Measurements from ENCODE around the gene NCAM2. TPM values are rescaled to one million over a fixed set of nuclear protein-coding genes. Genes with fewer than 3 reads are reported as not detected.

Gene NCAM2
- total RNA-seq, 4 donors from 2014 or later: 0.67 to 0.95 TPM; not detected in 2

DNA sequence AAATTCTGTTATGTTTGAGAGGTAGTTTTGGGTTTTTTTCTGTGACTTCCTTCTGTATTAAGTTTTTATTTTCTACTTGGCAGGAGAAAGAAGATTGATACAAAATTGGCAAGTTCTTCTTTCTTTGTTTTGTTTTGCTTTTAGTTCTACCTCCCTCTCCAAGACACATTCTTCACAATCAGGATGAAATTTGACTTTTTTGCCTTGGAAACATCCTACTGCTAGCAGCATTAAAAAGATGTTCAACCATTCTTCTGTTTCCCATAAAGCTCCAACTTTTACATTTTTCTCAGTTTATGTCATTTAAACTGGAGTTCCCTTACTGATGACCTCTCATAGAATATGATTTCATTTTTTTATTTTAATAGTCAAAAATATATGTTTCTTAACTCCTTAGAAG, 234.8 kb downstream of the NCAM2 start:
- H3K4me3 ChIP-seq: no peak overlapping the region
- H3K9me3 ChIP-seq: no peaks in the 10 kb centered on the region
- TF ChIP-seq, protein P1, sequence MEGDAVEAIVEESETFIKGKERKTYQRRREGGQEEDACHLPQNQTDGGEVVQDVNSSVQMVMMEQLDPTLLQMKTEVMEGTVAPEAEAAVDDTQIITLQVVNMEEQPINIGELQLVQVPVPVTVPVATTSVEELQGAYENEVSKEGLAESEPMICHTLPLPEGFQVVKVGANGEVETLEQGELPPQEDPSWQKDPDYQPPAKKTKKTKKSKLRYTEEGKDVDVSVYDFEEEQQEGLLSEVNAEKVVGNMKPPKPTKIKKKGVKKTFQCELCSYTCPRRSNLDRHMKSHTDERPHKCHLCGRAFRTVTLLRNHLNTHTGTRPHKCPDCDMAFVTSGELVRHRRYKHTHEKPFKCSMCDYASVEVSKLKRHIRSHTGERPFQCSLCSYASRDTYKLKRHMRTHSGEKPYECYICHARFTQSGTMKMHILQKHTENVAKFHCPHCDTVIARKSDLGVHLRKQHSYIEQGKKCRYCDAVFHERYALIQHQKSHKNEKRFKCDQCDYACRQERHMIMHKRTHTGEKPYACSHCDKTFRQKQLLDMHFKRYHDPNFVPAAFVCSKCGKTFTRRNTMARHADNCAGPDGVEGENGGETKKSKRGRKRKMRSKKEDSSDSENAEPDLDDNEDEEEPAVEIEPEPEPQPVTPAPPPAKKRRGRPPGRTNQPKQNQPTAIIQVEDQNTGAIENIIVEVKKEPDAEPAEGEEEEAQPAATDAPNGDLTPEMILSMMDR (IDR thresholded peaks at IDR 0.05): no peak
- no peak for TF ChIP-seq POLR2A (IDR thresholded peaks at IDR 0.05)
- no peak for DNase-seq
- intact Hi-C loops (cut with DNase I): no loop called here
- no peaks in the 10 kb centered on the region for H3K36me3 ChIP-seq
- no peaks in the 10 kb centered on the region for H3K4me1 ChIP-seq
- H3K27ac ChIP-seq: no peak overlapping the region
- no peaks in the 10 kb centered on the region for H3K27me3 ChIP-seq

DNA sequence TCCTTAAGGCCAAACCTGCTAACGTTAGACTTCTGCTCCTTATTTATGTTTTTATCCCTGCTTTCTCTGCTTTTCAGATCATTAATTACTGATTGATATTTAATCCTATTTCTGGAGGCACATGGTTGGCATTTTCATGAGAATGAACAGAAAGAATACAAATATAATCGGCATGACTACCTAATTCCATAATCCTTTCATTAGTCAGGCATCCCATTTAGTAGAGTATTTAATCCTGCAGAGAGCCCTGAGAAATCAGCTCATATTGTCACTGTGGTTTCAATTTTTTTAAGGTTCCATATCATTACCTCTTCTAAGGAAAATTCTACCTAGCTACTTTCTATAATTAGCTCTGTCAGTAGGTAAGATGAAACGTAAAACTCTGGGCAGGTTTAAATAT, 238.8 kb downstream of the NCAM2 start:
- 64 to 75% methylated on average over 3 of the region's 3 CpGs for whole genome bisulfite sequencing, 2 donors
- intact Hi-C loops (cut with DNase I): no loop called here
- Histone ChIP-seq H3K36me3 (no peaks in the 10 kb centered on the region), H3K4me1 (no peaks in the 10 kb centered on the region), H3K27me3 (no peaks in the 10 kb centered on the region), H3K9me3 (no peaks in the 10 kb centered on the region), H3K27ac (no peak overlapping the region), H3K4me3 (no peak overlapping the region)
- no peak for TF ChIP-seq POLR2A (IDR thresholded peaks at IDR 0.05)
- TF ChIP-seq, protein P1 (IDR thresholded peaks at IDR 0.05): no peak
- no peak for DNase-seq

DNA sequence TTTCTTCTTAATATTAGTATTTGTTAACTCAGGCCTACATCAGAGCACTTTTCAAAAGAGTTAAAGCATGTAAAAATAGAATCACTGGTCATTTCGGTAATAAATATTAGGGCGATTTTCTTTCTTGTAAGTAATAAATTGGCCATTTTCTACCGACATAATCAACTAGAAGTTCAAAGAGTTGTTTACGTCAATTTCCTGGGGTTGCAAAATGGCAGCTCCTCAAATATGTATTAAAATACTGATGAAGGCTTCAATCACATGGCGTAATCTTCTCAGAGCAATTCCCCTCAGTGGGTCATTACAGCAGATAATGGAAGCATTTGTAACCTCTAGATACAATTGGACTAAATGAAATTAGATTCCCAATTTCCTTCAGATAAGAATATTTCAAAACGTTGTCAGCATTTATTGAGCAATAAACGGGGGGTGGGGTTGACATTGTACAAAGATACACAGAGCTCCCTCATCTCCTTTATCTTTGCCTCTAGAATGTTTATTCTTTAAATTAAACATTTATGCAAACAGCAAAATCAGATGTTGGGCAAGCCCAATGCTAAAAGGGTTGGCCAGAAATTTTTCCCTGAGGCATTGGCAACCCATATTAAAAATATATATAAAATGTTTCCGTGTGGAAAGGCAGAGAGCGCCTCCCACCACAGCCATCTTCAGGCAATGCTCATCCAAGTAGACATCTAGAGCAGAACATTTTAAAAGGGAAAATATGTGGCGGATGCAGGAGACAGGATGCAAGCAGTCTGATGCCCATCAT, 240.6 kb downstream of the NCAM2 start:
- TF ChIP-seq, protein P1 (IDR thresholded peaks at IDR 0.05): no peak
- TF ChIP-seq POLR2A (IDR thresholded peaks at IDR 0.05): no peak
- no peaks in the 10 kb centered on the region for H3K4me1 ChIP-seq
- no peak for DNase-seq
- no peaks in the 10 kb centered on the region for H3K9me3 ChIP-seq
- no peaks in the 10 kb centered on the region for H3K27me3 ChIP-seq
- H3K4me3 ChIP-seq: no peak overlapping the region
- WGBS, 2 donors: 78 to 84% methylated on average over 10 of the region's 10 CpGs
- H3K27ac ChIP-seq: no peak overlapping the region
- intact Hi-C loops (cut with DNase I): no loop called here
- H3K36me3 ChIP-seq: no peaks in the 10 kb centered on the region

DNA sequence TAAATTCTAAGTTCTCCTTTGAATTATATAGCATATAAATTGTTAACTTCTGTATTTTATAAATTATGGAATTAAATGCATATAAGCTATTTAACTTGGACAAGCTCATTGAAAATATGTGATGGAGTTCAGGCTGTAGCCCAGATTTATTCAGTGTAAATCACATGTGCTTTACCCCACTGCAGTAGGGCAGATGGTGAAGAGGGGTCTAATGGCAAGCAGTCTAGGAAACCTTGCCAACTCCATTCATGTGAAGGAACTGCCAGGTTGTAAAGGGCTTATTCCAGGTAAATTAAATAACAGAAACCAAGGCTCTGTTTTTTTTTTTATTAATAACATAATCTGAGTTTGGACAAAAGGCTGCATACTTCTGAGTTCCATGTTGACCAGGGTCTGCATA, 243.2 kb downstream of the NCAM2 start:
- no peaks in the 10 kb centered on the region for H3K27me3 ChIP-seq
- intact Hi-C loops (cut with DNase I): no loop called here
- TF ChIP-seq POLR2A (IDR thresholded peaks at IDR 0.05): no peak
- TF ChIP-seq, protein P1 (IDR thresholded peaks at IDR 0.05): no peak

DNA sequence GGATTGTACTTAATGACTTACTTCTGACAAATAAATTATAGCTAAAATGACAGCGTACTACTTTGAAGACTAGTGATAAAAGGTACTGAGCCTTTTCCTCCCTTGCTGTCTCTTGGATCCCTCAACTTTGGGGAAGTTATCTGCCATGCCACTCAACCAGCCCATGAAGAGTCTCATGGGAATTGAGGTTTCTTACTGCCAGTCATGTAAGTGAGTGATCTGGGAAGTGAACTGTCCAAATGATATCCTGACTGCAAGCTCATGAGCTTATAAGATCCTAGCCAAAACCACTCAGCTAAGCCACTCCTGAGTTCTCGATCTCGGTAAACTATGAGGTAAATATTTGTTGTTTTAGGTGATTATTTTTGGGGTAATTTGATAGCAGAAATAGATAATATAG, 247.8 kb downstream of the NCAM2 start:
- H3K27me3 ChIP-seq: no peaks in the 10 kb centered on the region
- WGBS, 2 donors: 78 to 95% methylated on average over 3 of the region's 3 CpGs
- H3K36me3 ChIP-seq: no peaks in the 10 kb centered on the region
- TF ChIP-seq, protein P1 (IDR thresholded peaks at IDR 0.05): no peak
- H3K27ac ChIP-seq: no peak overlapping the region
- intact Hi-C loops (cut with DNase I): no loop called here
- no peak for DNase-seq
- H3K4me3 ChIP-seq: no peak overlapping the region
- peaks cover 0 to 8% (median 0%) of the 10 kb centered on the region in 3 donors for H3K9me3 ChIP-seq
- no peaks in the 10 kb centered on the region for H3K4me1 ChIP-seq

More for the DNA sequence above, 243.2 kb downstream of the NCAM2 start:
- H3K4me1 ChIP-seq: no peaks in the 10 kb centered on the region
- DNase-seq: no peak
- H3K4me3 ChIP-seq: no peak overlapping the region
- H3K36me3 ChIP-seq: no peaks in the 10 kb centered on the region
- peaks cover 0 to 8% (median 0%) of the 10 kb centered on the region in 3 donors for H3K9me3 ChIP-seq
- H3K27ac ChIP-seq: no peak overlapping the region

All from esophagus squamous epithelium (tissue), 5 donors.